ENCODE results near the gene C1QL3.

- TF ChIP-seq, protein P1, sequence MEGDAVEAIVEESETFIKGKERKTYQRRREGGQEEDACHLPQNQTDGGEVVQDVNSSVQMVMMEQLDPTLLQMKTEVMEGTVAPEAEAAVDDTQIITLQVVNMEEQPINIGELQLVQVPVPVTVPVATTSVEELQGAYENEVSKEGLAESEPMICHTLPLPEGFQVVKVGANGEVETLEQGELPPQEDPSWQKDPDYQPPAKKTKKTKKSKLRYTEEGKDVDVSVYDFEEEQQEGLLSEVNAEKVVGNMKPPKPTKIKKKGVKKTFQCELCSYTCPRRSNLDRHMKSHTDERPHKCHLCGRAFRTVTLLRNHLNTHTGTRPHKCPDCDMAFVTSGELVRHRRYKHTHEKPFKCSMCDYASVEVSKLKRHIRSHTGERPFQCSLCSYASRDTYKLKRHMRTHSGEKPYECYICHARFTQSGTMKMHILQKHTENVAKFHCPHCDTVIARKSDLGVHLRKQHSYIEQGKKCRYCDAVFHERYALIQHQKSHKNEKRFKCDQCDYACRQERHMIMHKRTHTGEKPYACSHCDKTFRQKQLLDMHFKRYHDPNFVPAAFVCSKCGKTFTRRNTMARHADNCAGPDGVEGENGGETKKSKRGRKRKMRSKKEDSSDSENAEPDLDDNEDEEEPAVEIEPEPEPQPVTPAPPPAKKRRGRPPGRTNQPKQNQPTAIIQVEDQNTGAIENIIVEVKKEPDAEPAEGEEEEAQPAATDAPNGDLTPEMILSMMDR (IDR thresholded peaks at IDR 0.05; ENCODE audit: borderline replicate concordance, extremely low read depth, low read length, poor library complexity, severe bottlenecking), result no peak
- TF ChIP-seq EZH2 (IDR thresholded peaks at IDR 0.05; ENCODE audit: borderline replicate concordance, low read depth, low read length, severe bottlenecking), result no peak
These were observed 27.7 kb downstream of the C1QL3 start for GRCh38 chr10:16493884-16494536.
